ENCODE results near the gene FGF11. TPM values are rescaled to one million over a fixed set of nuclear protein-coding genes. Genes with fewer than 3 reads are reported as not detected.
A peak's percentile ranks its signal among the peaks of the same experiment; 100 is the strongest.

The FGF11 gene
- total and polyA plus RNA-seq, 2 of the 13 experiments (the other 11 are each of a cell fraction or from before 2014, with no cell fraction given), result 0.20 to 7.6 TPM

GRCh38 chr17:7462474-7463371 is 23.4 kb downstream of the FGF11 start:
- H3K36me3 ChIP-seq (replicated peaks in 1 of 2; ENCODE audit: control insufficient read depth in 1 of 2, insufficient read depth in 2 of 2, low read length in 2 of 2), result peaks cover 0 to 2% of the 10 kb centered on the region in 2 experiments; a peak in 3 of 5 replicates
- peaks cover 7% of the 10 kb centered on the region; the same call in 1 of the 2 replicates for H3K4me1 ChIP-seq (ENCODE audit: insufficient read depth, low read length)
- no peak overlapping the region for H3K4me3 ChIP-seq (replicated peaks in 1 of 3; ENCODE audit: insufficient read depth in 1 of 3, low read depth in 2 of 3, low read length in 3 of 3)
- CTCF ChIA-PET (ENCODE audit: low intra/inter-chr PET ratio, low total read pairs), result no interaction called here
- H3K9ac ChIP-seq (ENCODE audit: insufficient read depth, low read depth, low read length), result no peak overlapping the region
- WGBS (ENCODE audit: low lambda C conversion rate), result 98% methylated on average over 26 of the region's 44 CpGs
- DNase-seq (ENCODE audit: low spot score) (no peak), ATAC-seq (peak; percentile 15; the same call in 2 of the 3 replicates), FAIRE-seq (no peak)
- no peaks in the 10 kb centered on the region for H3K79me2 ChIP-seq (ENCODE audit: insufficient read depth, low read length)
- H4K20me1 ChIP-seq (ENCODE audit: insufficient read depth, low read length), result peaks cover 5% of the 10 kb centered on the region; the same call in 1 of the 2 replicates
- no peak overlapping the region for H2AFZ ChIP-seq (ENCODE audit: low read length)
- no peak overlapping the region for H3K4me2 ChIP-seq (ENCODE audit: low read depth, low read length)
- POLR2A ChIA-PET, result no interaction called here
- 0 out of 2 replicates have a peak, but pooled peaks have one; percentile 43 for TF ChIP-seq ZBTB38 (CRISPR knock-in tag; IDR thresholded peaks at IDR 0.05)
- TF ChIP-seq ETS1 (CRISPR knock-in tag; IDR thresholded peaks at IDR 0.05), result no peak
- TF ChIP-seq ZMAT5 (CRISPR knock-in tag; IDR thresholded peaks at IDR 0.05; ENCODE audit: borderline replicate concordance, low read depth), result no peak
- TF ChIP-seq ZNF263 (CRISPR knock-in tag; IDR thresholded peaks at IDR 0.05), result peak; percentile 47; the same call in 1 of the 2 replicates
- TF ChIP-seq RBM22 (optimal IDR thresholded peaks at IDR 0.05; ENCODE audit: low read length), result peak; percentile 65
- TF ChIP-seq MZF1 (CRISPR knock-in tag; IDR thresholded peaks at IDR 0.05; ENCODE audit: borderline replicate concordance), result no peak
- TF ChIP-seq NKX3-1 (CRISPR knock-in tag; IDR thresholded peaks at IDR 0.05), result no peak
- TF ChIP-seq AGO2 (optimal IDR thresholded peaks at IDR 0.05; ENCODE audit: low read depth, low read length), result peak; percentile 57
- 0 out of 2 replicates have a peak, but pooled peaks have one; percentile 32 for TF ChIP-seq HNRNPL (IDR thresholded peaks at IDR 0.05; ENCODE audit: low read depth, low read length)
- TF ChIP-seq PLSCR1 (CRISPR knock-in tag; IDR thresholded peaks at IDR 0.05; ENCODE audit: borderline replicate concordance), result no peak
- H3K27me3 ChIP-seq (ENCODE audit: control insufficient read depth in 1 of 2, insufficient read depth in 2 of 2, low read length in 2 of 2), result no peaks in the 10 kb centered on the region
- no peak overlapping the region for H3K27ac ChIP-seq (ENCODE audit: extremely low read length, insufficient read depth, low read length)
- in situ Hi-C loops (cut with HindIII; ENCODE audit: extremely low pct_ligation_motif_present, low pct_unique_long_range_greater_than_20kb), result no loop called here
- BruUV-seq (replicated peaks), result no TSS peak
- intact Hi-C loops (cut with micrococcal nuclease; ENCODE audit: unreplicated experiment), result no loop called here
- H3K9me3 ChIP-seq (ENCODE audit: low read length), result no peaks in the 10 kb centered on the region

Measured in HepG2 (cell line).